ENCODE measurements around the gene VWA2. TPM values are rescaled to one million over a fixed set of nuclear protein-coding genes. Genes with fewer than 3 reads are reported as not detected.

VWA2 gene
- total RNA-seq, 4 donors from 2014 or later, result 0.20 TPM; not detected in 3

GRCh38 chr10:114304017-114304570 lies 65.0 kb downstream of the VWA2 start:
- H3K4me3 ChIP-seq, result peak overlapping the region; percentile 14 to 47 (median 40)
- H3K27me3 ChIP-seq, result no peaks in the 10 kb centered on the region
- TF ChIP-seq, protein P1, sequence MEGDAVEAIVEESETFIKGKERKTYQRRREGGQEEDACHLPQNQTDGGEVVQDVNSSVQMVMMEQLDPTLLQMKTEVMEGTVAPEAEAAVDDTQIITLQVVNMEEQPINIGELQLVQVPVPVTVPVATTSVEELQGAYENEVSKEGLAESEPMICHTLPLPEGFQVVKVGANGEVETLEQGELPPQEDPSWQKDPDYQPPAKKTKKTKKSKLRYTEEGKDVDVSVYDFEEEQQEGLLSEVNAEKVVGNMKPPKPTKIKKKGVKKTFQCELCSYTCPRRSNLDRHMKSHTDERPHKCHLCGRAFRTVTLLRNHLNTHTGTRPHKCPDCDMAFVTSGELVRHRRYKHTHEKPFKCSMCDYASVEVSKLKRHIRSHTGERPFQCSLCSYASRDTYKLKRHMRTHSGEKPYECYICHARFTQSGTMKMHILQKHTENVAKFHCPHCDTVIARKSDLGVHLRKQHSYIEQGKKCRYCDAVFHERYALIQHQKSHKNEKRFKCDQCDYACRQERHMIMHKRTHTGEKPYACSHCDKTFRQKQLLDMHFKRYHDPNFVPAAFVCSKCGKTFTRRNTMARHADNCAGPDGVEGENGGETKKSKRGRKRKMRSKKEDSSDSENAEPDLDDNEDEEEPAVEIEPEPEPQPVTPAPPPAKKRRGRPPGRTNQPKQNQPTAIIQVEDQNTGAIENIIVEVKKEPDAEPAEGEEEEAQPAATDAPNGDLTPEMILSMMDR (IDR thresholded peaks at IDR 0.05 in 4 of 5, conservative IDR thresholded peaks at IDR 0.05 in 1 of 5), result peak; percentile 59 to 77 (median 72)
- TF ChIP-seq POLR2A (IDR thresholded peaks at IDR 0.05), result no peak
- ATAC-seq (peak; percentile 87 to 94), DNase-seq (peak; percentile 41 to 68)
- peaks cover 8 to 13% of the 10 kb centered on the region in 2 donors for H3K4me1 ChIP-seq
- H3K36me3 ChIP-seq, result no peaks in the 10 kb centered on the region
- in situ Hi-C loops (cut with MboI; ENCODE audit: low sequenced_read_pairs in 4 of 4) (loop anchor here in 3 of 4 donors (10.0 to 25.0 kb wide), 7 partner anchors 131 to 833 kb away; partner anchors contain the start of gene FHIP2A (in 1 of the 3)), intact Hi-C loops (cut with DNase I; ENCODE audit: low total_unique reads) (loop anchor here (1.0 to 10.0 kb wide), 4 partner anchors 101 to 482 kb away; partner anchors contain the start of gene AFAP1L2)
- H3K9me3 ChIP-seq, result no peaks in the 10 kb centered on the region
- peak overlapping the region in 2 of 4 donors; percentile 2 to 40 for H3K27ac ChIP-seq

- in situ Hi-C loops (cut with MboI; ENCODE audit: low sequenced_read_pairs in 4 of 4), result loop anchor here in 3 of 4 donors (10.0 to 25.0 kb wide), 7 partner anchors 130 to 833 kb away; partner anchors contain the start of gene FHIP2A (in 1 of the 3)
- peak overlapping the region; percentile 14 to 47 (median 40) for H3K4me3 ChIP-seq
- H3K27me3 ChIP-seq, result no peaks in the 10 kb centered on the region
- ATAC-seq (peak; percentile 21 to 29), DNase-seq (no peak)
- H3K36me3 ChIP-seq, result no peaks in the 10 kb centered on the region
- no peak for TF ChIP-seq POLR2A (IDR thresholded peaks at IDR 0.05)
- TF ChIP-seq, protein P1 (IDR thresholded peaks at IDR 0.05 in 4 of 5, conservative IDR thresholded peaks at IDR 0.05 in 1 of 5), result peak in 1 of 5 experiments; percentile 21
- intact Hi-C loops (cut with DNase I; ENCODE audit: low total_unique reads), result loop anchor here (1.0 to 10.0 kb wide), 4 partner anchors 100 to 482 kb away; partner anchors contain the start of gene AFAP1L2
- peaks cover 8 to 13% of the 10 kb centered on the region in 2 donors for H3K4me1 ChIP-seq
- H3K27ac ChIP-seq, result no peak overlapping the region
- H3K9me3 ChIP-seq, result no peaks in the 10 kb centered on the region
Observed at GRCh38 chr10:114304571-114305421, 65.7 kb downstream of the VWA2 start.

- TF ChIP-seq, protein P1 (IDR thresholded peaks at IDR 0.05 in 4 of 5, conservative IDR thresholded peaks at IDR 0.05 in 1 of 5), result no peak
- TF ChIP-seq POLR2A (IDR thresholded peaks at IDR 0.05), result no peak
- intact Hi-C loops (cut with DNase I; ENCODE audit: low total_unique reads) (loop anchor here (10.0 kb wide), 1 partner anchor 99 kb away; the partner anchor contains the start of gene AFAP1L2), in situ Hi-C loops (cut with MboI; ENCODE audit: low sequenced_read_pairs in 4 of 4) (loop anchor here in 3 of 4 donors (10.0 to 25.0 kb wide), 7 partner anchors 129 to 832 kb away; partner anchors contain the start of gene FHIP2A (in 1 of the 3))
- H3K27ac ChIP-seq, result no peak overlapping the region
- peaks cover 8 to 13% of the 10 kb centered on the region in 2 donors for H3K4me1 ChIP-seq
- H3K9me3 ChIP-seq, result no peaks in the 10 kb centered on the region
- H3K36me3 ChIP-seq, result no peaks in the 10 kb centered on the region
- H3K27me3 ChIP-seq, result no peaks in the 10 kb centered on the region
- no peak for ATAC-seq
- H3K4me3 ChIP-seq, result no peak overlapping the region
- no peak for DNase-seq
Observed at GRCh38 chr10:114305521-114305925, 66.5 kb downstream of the VWA2 start.

- intact Hi-C loops (cut with DNase I; ENCODE audit: low total_unique reads), result loop anchor here (10.0 kb wide), 1 partner anchor 98 kb away; the partner anchor contains the start of gene AFAP1L2
- Histone ChIP-seq H3K9me3 (no peaks in the 10 kb centered on the region), H3K4me3 (no peak overlapping the region), H3K27ac (no peak overlapping the region), H3K36me3 (no peaks in the 10 kb centered on the region), H3K27me3 (no peaks in the 10 kb centered on the region), H3K4me1 (peaks cover 8 to 13% of the 10 kb centered on the region in 2 donors)
- no peak for ATAC-seq
- no peak for DNase-seq
- in situ Hi-C loops (cut with MboI; ENCODE audit: low sequenced_read_pairs in 4 of 4), result loop anchor here in 3 of 4 donors (10.0 to 25.0 kb wide), 7 partner anchors 128 to 831 kb away; partner anchors contain the start of gene FHIP2A (in 1 of the 3)
- TF ChIP-seq, protein P1 (IDR thresholded peaks at IDR 0.05 in 4 of 5, conservative IDR thresholded peaks at IDR 0.05 in 1 of 5), result no peak
- no peak for TF ChIP-seq POLR2A (IDR thresholded peaks at IDR 0.05)
Observed at GRCh38 chr10:114306116-114306973, 67.3 kb downstream of the VWA2 start.
